ENCODE results near the gene PKM. TPM values are rescaled to one million over a fixed set of nuclear protein-coding genes. Genes with fewer than 3 reads are reported as not detected.
"Not testable (repeated sequence)": the region's sequence is repeated elsewhere in the genome, so short reads cannot be mapped to it uniquely, and the experiment has no call there.

PKM gene
- total RNA-seq (2014; rRNA removed; shearing (Covaris generic)): 858 and 924 TPM in 2 replicates
- polyA plus RNA-seq (2014; cell fraction: nucleus; rRNA removed): 1,397 and 1,512 TPM in 2 replicates

DNA sequence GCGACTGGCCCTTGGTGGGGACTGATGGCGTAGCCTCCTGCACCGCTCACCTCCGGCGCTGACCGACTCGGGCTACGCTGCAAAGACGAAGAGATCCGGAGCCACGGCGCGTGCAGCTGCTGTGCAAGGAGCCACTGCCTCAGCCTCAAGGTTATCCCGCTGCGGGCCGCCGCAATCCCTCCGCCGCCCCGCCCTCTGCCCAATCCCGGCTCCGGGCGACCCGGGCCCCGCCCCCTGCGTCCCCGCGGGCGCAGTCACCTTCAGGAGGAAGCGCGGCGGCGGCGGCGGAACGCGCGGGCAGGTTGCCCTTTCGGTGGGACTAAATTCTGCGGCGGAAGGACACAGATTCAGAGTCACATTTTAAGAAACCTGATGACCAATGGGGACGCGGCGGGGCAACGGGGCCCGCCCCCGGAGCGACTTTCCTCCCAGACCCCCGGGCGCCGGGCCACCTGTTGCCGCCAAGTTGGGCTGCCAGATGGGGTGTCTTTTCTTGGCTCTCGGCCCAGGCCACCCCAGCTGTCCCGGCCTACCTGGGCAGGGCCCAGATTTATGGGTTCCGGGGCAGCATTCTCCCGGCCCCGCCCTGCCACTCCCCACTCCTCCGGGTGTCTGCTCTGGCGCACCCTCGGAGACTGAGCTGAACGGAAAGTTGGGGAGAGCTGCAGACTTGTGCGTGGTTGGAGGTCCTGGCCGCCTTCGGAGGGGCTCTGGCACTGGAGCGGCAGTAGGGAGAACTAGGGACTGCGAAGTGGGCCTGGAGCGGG lies at the start of gene PKM:
TSS of gene PKM (minus strand) at position 125 of the 767 bp plus-strand sequence. CDS start 12,093 bp downstream, outside the sequence.
- DNase-seq (ENCODE audit: extremely low read depth, low read depth): peak; percentile 93

- DNase-seq (ENCODE audit: extremely low read depth, low read depth): no peak
Measured at GRCh38 chr15:72280751-72281150, 49.8 kb upstream of the PKM start.

DNA sequence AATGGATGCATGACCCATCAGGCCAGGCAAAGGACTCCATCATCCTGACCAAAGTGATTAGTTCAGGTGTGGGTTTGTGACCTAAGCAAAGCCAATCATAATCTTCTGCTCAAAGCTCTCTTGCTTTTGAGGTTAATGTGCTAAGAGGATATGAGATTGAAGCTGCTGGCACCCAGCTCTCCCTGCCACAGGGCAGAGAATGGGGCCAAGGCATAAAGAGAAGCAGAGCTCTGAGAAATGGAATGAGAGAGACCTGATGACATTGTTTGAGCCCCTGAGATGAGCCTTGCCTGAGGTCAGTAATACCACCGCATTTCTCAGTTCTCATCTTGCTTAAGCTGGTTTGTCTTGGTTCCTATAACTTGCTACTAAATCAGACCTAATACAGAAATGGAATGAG lies 47.7 kb upstream of the PKM start:
- no peak for DNase-seq (ENCODE audit: extremely low read depth, low read depth)

GRCh38 chr15:72276326-72276700 lies 45.3 kb upstream of the PKM start:
- no peak for DNase-seq (ENCODE audit: extremely low read depth, low read depth)

GRCh38 chr15:72275635-72276325 lies 44.8 kb upstream of the PKM start:
- DNase-seq (ENCODE audit: extremely low read depth, low read depth): not testable (repeated sequence)

- no peak for DNase-seq (ENCODE audit: extremely low read depth, low read depth)
Measured at GRCh38 chr15:72272997-72273352, 42.0 kb upstream of the PKM start.

GRCh38 chr15:72272213-72272996 lies 41.4 kb upstream of the PKM start, which contains the start of gene PARP6:
Gene PARP6, minus strand, starts transcription at chr15:72272554. Its CDS starts 5,077 bp downstream, at chr15:72267477.
- DNase-seq (ENCODE audit: extremely low read depth, low read depth): peak; percentile 95

DNA sequence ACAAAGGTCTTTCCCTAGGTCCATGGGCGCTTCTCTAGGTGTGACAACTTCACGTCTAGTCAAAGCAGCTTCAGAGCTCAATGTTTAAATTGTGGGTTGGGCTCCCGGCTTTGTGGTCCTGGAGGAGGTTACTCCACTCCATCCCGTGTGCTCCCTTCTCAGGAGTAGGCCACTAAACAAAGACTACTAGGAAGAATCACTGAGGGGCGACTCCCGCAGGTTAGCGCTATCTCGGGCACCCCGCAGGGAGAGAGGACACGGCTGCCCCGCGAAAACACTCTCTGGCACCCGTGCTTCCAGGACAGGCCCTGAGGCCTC lies 40.9 kb upstream of the PKM start:
- DNase-seq (ENCODE audit: extremely low read depth, low read depth): no peak

DNA sequence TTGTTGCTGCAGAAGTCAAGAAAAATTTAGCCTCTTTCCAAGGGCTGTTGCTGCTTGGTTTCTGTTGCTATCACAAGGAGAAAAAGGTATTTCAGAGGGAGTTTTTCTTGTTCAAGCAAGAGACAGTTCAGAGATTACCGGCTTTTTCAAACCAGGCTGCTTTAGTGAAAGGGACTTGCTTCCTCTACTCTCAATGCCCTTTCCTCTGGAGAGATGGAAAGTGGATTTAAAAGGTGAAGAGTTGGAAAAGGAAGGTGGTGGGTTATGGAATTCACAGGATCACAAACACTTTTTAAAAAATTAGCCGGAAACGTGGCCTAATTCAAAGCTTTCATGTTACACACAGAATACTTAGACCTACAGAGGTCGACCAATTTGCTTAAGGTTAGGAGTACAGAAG lies 40.2 kb upstream of the PKM start:
- no peak for DNase-seq (ENCODE audit: extremely low read depth, low read depth)

- no peak for DNase-seq (ENCODE audit: extremely low read depth, low read depth)
Measured at GRCh38 chr15:72269739-72270138, 38.7 kb upstream of the PKM start.

DNA sequence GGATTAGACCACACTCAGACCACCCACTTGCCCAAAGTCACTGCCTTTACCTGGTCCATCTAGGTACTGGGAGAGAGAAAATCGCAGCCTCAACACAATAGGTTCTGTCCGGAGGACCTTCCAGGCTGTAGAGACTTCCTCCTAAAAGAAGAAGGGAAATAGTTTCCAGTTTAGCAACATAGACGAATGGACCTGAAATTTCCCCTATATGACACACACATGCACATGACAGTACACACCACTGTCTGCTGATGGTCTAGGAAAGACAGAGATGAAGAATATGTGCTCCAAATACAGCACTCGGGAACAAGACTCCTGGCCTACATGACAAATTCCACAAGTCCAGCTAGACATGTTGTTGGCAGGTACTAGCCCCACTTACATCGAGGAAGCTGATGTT lies 34.0 kb upstream of the PKM start:
- DNase-seq (ENCODE audit: extremely low read depth, low read depth): no peak

DNA sequence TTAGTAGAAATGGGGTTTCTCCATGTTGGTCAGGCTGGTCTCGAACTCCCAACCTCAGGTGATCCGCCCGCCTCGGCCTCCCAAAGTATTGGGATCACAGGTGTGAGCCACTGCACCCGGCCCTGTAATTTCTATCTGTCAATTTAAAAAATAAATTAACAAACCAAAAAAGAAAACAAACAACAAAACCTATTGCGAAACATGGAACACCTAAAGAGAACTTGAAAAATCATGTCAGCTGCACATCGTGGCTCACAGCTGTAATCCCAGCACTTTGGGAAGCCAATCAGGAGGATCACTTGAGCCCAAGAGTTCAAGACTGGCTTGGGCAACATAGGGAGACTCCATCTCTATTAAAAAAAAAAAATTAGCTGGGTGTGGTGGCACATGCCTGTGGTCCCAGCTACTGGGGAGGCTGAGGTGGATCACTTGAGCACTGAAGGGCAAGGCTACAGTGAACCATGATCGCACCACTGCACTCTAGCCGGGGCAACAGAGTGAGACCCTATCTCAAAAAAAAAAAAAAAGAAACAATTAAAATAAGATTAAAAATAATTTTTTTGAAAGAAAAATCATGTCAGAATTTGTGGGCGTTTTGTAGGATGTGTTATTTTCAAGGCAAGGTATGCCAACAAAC lies 21.8 kb upstream of the PKM start:
- no peak for DNase-seq (ENCODE audit: extremely low read depth, low read depth)

- DNase-seq (ENCODE audit: extremely low read depth, low read depth): no peak
Measured at GRCh38 chr15:72249142-72249810, 18.3 kb upstream of the PKM start.

DNA sequence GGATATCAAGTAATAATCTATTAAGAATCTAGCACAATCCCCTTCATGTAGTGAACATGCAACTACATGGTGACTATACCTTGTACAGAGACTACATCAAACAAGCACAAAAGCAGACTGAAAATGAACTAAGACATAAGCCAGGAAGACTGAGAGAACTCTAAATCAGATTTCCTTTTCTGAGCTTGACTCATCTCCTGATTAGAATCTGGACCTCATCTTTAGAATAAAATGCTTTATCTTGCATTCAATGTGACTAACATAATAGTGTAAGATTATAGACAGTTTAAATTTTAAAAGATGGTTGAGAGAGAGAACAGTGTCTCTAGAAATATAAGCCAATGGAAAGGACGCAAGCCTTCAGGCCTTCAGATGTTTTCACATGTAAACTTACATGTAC lies 17.5 kb upstream of the PKM start:
- DNase-seq (ENCODE audit: extremely low read depth, low read depth): no peak

DNA sequence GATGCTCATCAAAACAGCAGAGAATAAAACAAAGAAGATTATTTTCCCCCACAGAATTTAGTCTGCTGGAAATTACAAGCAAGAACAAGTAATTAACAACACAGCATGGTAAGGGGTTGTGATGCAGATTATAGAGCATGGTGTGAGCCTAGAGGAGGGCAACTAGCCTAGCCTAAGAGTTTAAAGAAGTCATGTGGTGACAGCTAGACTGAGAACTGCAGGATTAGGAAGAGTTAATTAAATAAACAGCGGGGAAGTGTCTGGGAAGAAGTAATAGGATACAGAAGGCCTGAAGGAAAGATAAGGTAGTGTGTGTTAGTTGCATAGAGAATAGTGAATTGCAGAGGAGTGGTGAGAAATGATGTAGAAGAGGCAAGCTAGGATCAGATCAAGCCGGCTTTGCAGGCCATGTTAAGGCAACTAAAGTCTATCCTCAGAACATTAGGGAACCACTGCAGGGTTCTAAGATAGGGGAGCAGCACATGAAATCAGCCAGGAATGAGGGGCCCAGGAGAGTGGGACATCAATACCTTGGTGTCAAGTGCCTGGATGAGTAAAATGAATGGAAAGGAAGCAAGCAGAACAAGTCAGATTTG lies 11.9 kb upstream of the PKM start:
- DNase-seq (ENCODE audit: extremely low read depth, low read depth): no peak

DNA sequence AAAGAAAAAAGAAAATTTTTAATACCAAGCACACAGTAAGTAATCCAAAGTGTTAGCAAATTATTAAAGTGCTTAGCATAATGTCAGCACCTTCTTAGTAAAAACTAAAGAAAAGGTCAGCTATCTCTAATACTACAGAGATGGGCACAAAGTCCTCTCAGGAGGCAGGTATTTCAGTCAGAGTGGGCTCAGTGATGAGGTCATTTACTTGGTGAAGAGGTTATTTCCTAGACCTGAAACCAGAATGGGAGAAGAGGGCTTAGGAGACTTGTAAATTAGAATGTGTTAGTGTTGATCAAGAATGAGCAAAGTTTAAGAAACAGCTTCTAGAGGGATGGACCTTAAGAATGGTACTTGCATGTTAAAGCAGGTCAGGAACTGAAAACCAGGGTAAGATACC lies 8.7 kb upstream of the PKM start:
- DNase-seq (ENCODE audit: extremely low read depth, low read depth): no peak

DNA sequence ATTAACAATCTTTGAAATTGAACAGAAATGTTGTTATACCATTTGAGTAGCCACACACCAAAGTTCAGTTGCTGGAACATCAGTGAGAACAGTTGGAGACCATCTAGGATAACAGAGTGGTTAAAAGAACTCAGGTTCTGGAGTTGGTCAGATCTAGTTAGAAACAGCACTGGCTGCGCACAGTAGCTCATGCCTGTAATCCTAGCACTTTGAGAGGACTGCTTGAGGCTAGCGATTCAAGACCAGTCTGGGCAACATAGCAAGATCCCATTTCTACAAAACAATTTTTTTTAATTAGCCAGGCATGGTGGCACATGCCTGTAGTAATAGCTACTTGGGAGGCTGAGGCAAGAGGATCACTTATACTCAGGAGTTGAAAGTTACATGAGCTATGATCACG lies 7.6 kb upstream of the PKM start:
- DNase-seq (ENCODE audit: extremely low read depth, low read depth): no peak

DNA sequence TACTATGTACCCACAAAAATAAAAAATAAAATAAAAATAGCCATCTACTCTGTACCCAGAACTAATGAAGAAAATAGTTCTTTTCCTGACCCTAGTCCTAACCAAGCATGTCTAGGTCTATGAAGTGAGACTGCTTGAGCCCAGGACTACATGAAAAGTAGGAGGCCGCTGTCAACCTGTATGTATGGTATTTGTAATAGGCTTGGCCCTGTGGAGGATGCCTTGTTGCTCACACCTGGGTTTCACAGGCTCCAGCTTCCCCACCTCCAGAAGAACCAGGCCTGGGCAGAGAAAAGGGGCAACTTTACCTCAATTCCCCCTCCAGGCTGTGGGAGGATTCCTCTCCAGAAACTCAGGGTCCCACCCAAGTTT lies 6.8 kb upstream of the PKM start:
- DNase-seq (ENCODE audit: extremely low read depth, low read depth): no peak

- DNase-seq (ENCODE audit: extremely low read depth, low read depth): peak; percentile 96
Measured at GRCh38 chr15:72237029-72237852, 6.3 kb upstream of the PKM start.

All from NCI-H460 (cell line).